ENCODE measurements around the gene ARHGEF12. TPM values are rescaled to one million over a fixed set of nuclear protein-coding genes. Genes with fewer than 3 reads are reported as not detected.

ARHGEF12 gene
- total RNA-seq, 1 experiment from 2014 or later: 41.0 TPM

GRCh38 chr11:120527111-120527761 lies 191.0 kb downstream of the ARHGEF12 start:
- Histone ChIP-seq H3K27me3 (ENCODE audit: low read length) (peaks cover 96% of the 10 kb centered on the region), H3K79me2 (ENCODE audit: low read length) (no peaks in the 10 kb centered on the region), H3K9ac (ENCODE audit: low read length) (no peak overlapping the region), H3K27ac (ENCODE audit: low read length) (no peak overlapping the region), H4K20me1 (ENCODE audit: low read length) (no peaks in the 10 kb centered on the region), H3K9me2 (replicated peaks; ENCODE audit: low read length) (no peaks in the 10 kb centered on the region), H3K4me3 (ENCODE audit: low read length) (no peak overlapping the region), H3K4me2 (ENCODE audit: low read length) (no peak overlapping the region), H3K36me3 (ENCODE audit: low read depth, low read length) (no peaks in the 10 kb centered on the region), H3F3A (ENCODE audit: low read length, unreplicated experiment) (no peaks in the 10 kb centered on the region), H3K9me3 (ENCODE audit: low read length) (no peaks in the 10 kb centered on the region), H3K4me1 (ENCODE audit: insufficient read depth, low read length) (no peaks in the 10 kb centered on the region), H2AFZ (ENCODE audit: low read length) (no peak overlapping the region)
- TF ChIP-seq CTCF (conservative IDR thresholded peaks at IDR 0.05; ENCODE audit: low read depth, low read length): no peak
- no peak for TF ChIP-seq EZH2phosphoT487 (IDR thresholded peaks at IDR 0.05; ENCODE audit: borderline replicate concordance, low read length)
- ATAC-seq: no peak
- CTCF ChIA-PET: no interaction called here
- BruUV-seq (replicated peaks): no TSS peak
- no peak for DNase-seq
- POLR2A ChIA-PET (ENCODE audit: unreplicated experiment): interaction anchor here (0.6 kb wide), 1 partner anchor 459 kb away, joined by 4 read pairs; no protein-coding TSS in a partner anchor
- intact Hi-C loops (cut with micrococcal nuclease): no loop called here

- ATAC-seq (no peak), DNase-seq (no peak)
- H3K9ac ChIP-seq (ENCODE audit: low read length): no peak overlapping the region
- no TSS peak for BruUV-seq (replicated peaks)
- no peak overlapping the region for H3K27ac ChIP-seq (ENCODE audit: low read length)
- POLR2A ChIA-PET (ENCODE audit: unreplicated experiment): no interaction called here
- no peaks in the 10 kb centered on the region for H3K9me2 ChIP-seq (replicated peaks; ENCODE audit: low read length)
- intact Hi-C loops (cut with micrococcal nuclease): no loop called here
- no peaks in the 10 kb centered on the region for H3K4me1 ChIP-seq (ENCODE audit: insufficient read depth, low read length)
- peaks cover 93% of the 10 kb centered on the region for H3K27me3 ChIP-seq (ENCODE audit: low read length)
- H2AFZ ChIP-seq (ENCODE audit: low read length): no peak overlapping the region
- no peaks in the 10 kb centered on the region for H3K36me3 ChIP-seq (ENCODE audit: low read depth, low read length)
- no peaks in the 10 kb centered on the region for H3F3A ChIP-seq (ENCODE audit: low read length, unreplicated experiment)
- H3K4me3 ChIP-seq (ENCODE audit: low read length): no peak overlapping the region
- H4K20me1 ChIP-seq (ENCODE audit: low read length): no peaks in the 10 kb centered on the region
- H3K9me3 ChIP-seq (ENCODE audit: low read length): no peaks in the 10 kb centered on the region
- TF ChIP-seq EZH2phosphoT487 (IDR thresholded peaks at IDR 0.05; ENCODE audit: borderline replicate concordance, low read length) (no peak), CTCF (conservative IDR thresholded peaks at IDR 0.05; ENCODE audit: low read depth, low read length) (no peak), EZH2 (IDR thresholded peaks at IDR 0.05; ENCODE audit: low read length, unreplicated experiment) (no peak)
- no peaks in the 10 kb centered on the region for H3K79me2 ChIP-seq (ENCODE audit: low read length)
- no peak overlapping the region for H3K4me2 ChIP-seq (ENCODE audit: low read length)
- CTCF ChIA-PET: no interaction called here
These were observed 192.5 kb downstream of the ARHGEF12 start for GRCh38 chr11:120528749-120529148.

GRCh38 chr11:120529214-120529613 lies 193.0 kb downstream of the ARHGEF12 start:
- Histone ChIP-seq H3K79me2 (ENCODE audit: low read length) (no peaks in the 10 kb centered on the region), H3K4me2 (ENCODE audit: low read length) (no peak overlapping the region), H2AFZ (ENCODE audit: low read length) (no peak overlapping the region), H3K9ac (ENCODE audit: low read length) (no peak overlapping the region), H3K27me3 (ENCODE audit: low read length) (peaks cover 93% of the 10 kb centered on the region), H3K27ac (ENCODE audit: low read length) (no peak overlapping the region), H3K36me3 (ENCODE audit: low read depth, low read length) (no peaks in the 10 kb centered on the region), H3K9me3 (ENCODE audit: low read length) (no peaks in the 10 kb centered on the region), H3K4me1 (ENCODE audit: insufficient read depth, low read length) (no peaks in the 10 kb centered on the region), H3K9me2 (replicated peaks; ENCODE audit: low read length) (no peaks in the 10 kb centered on the region), H3K4me3 (ENCODE audit: low read length) (no peak overlapping the region), H3F3A (ENCODE audit: low read length, unreplicated experiment) (no peaks in the 10 kb centered on the region), H4K20me1 (ENCODE audit: low read length) (no peaks in the 10 kb centered on the region)
- no peak for DNase-seq
- ATAC-seq: no peak
- POLR2A ChIA-PET (ENCODE audit: unreplicated experiment): no interaction called here
- intact Hi-C loops (cut with micrococcal nuclease): no loop called here
- no peak for TF ChIP-seq EZH2 (IDR thresholded peaks at IDR 0.05; ENCODE audit: low read length, unreplicated experiment)
- TF ChIP-seq EZH2phosphoT487 (IDR thresholded peaks at IDR 0.05; ENCODE audit: borderline replicate concordance, low read length): no peak
- TF ChIP-seq CTCF (conservative IDR thresholded peaks at IDR 0.05; ENCODE audit: low read depth, low read length): no peak
- CTCF ChIA-PET: no interaction called here
- no TSS peak for BruUV-seq (replicated peaks)
